GM12875 (cell line): ENCODE measurements around the gene PLEKHH2.

ENCODE experiments used
- H3K4me3 ChIP-seq: one replicate; pipeline ENCODE4 v1.5.1; 2011; ENCODE audit warnings: low read depth, low read length, control low read depth
- CTCF ChIP-seq: IDR thresholded peaks from 2 replicates; pipeline ENCODE4 v1.5.1; 2011; ENCODE audit warnings: low read depth, mild to moderate bottlenecking, control low read depth, inconsistent platforms, low read length, moderate library complexity, borderline replicate concordance; ENCODE audit not compliant: insufficient read depth

The PLEKHH2 gene

DNA sequence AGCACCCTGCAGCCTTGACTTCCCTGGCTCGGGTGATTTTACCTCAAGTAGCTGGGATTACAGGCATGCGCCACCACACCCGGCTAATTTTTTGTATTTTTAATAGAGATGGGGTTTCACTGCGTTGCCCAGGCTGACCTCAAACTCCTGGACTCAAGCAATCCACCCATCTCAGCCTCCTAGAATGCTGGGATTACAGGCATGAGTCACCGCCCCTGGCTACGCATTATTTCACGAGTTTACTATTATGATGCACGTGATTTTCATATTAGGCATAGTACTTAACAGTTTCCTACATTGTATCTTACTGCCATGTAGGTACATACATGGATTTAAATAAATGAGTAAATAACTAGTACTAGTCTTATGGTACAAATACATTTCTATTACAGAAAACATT is 141.2 kb downstream of the PLEKHH2 start:
- no peak for TF ChIP-seq CTCF
- no peak overlapping the region for H3K4me3 ChIP-seq

DNA sequence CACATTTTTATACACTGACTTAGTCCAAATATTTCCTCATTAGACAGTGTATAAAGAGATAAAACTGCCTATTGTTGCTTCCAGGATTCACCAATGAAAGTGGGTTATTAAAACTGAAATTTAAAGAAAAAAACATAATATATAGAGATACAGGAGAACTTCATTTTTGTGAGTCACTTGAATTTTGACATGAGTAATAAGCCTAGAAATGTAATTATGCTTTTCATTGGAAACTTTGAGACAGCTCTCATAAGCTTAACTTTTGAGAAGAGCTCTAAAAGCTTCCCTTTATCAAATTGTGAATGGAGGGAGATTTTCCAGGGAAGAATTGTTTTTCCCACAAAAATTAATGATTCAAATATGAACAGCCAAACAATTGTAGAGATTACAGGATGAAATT is 150.8 kb downstream of the PLEKHH2 start:
- TF ChIP-seq CTCF: no peak
- H3K4me3 ChIP-seq: no peak overlapping the region

GRCh38 chr2:43788646-43789045 is 151.6 kb downstream of the PLEKHH2 start:
- no peak for TF ChIP-seq CTCF
- H3K4me3 ChIP-seq: no peak overlapping the region

DNA sequence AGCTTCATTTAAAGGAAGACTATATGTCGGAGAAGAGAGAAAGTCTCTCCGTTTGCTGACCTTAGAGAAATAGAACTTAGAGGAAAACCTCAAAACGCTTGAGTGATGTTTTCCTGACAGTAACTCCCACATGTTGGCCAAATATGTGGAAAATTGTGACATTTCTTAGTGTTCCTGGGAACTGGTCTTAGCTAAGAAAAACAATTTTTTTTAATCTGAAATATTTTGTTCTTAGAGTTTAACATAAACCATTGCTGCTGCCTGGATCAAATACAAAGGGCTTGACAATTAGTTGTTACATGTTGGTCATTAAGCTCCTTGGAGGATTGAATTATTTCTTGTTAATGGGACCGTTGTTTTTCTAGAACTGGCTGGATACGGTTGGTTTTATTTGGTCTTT is 153.1 kb downstream of the PLEKHH2 start:
- TF ChIP-seq CTCF: no peak
- H3K4me3 ChIP-seq: no peak overlapping the region

GRCh38 chr2:43791035-43791765 is 154.1 kb downstream of the PLEKHH2 start:
- no peak overlapping the region for H3K4me3 ChIP-seq
- TF ChIP-seq CTCF: no peak

DNA sequence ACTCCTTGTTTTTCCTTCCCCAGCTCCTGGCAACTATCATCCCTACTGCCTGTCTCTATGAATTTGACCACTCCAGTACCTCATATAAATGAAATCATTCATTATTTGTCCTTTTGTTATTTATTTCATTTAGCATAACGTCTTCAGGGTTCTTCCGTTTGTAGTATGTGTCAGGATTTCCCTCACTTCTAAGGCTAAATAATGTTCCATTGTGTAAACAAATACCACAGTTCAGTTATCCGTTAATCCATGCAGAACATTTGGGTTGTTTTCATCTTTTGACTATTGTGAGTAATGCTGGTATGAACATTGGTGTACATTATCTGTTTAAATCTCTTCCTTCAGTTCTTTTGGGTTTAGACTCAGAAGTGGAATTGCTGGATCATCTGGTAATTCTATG is 155.6 kb downstream of the PLEKHH2 start:
- no peak for TF ChIP-seq CTCF
- H3K4me3 ChIP-seq: no peak overlapping the region

DNA sequence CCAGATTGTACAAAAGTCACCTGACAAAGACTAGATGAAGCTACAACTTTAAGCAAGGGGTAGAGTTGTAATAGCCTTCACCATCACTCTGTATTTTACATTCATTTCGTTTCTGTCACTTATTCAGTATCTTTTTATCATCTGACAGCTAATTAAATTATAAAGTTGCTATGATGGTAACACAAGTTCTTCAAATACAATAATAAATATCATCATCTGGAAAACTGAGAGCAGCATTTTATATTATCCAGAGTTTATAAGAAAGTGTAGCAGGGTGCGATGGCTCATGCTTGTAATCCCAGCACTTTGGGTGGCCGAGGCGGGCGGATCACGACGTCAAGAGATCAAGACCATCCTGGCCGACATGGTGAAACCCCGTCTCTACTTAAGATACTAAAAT is 157.9 kb downstream of the PLEKHH2 start:
- H3K4me3 ChIP-seq: no peak overlapping the region
- TF ChIP-seq CTCF: no peak
